Stimulated activated naive CD4-positive, alpha-beta T cell (primary cell): ENCODE data around the gene PBLD.
"Not testable (repeated sequence)": the region's sequence is repeated elsewhere in the genome, so short reads cannot be mapped to it uniquely, and the experiment has no call there.

Source experiments
- DNase-seq, 6 experiments: peaks; one replicate each; lab custom pipeline; 2025; lab: John Stamatoyannopoulos, UW

The PBLD gene

DNA sequence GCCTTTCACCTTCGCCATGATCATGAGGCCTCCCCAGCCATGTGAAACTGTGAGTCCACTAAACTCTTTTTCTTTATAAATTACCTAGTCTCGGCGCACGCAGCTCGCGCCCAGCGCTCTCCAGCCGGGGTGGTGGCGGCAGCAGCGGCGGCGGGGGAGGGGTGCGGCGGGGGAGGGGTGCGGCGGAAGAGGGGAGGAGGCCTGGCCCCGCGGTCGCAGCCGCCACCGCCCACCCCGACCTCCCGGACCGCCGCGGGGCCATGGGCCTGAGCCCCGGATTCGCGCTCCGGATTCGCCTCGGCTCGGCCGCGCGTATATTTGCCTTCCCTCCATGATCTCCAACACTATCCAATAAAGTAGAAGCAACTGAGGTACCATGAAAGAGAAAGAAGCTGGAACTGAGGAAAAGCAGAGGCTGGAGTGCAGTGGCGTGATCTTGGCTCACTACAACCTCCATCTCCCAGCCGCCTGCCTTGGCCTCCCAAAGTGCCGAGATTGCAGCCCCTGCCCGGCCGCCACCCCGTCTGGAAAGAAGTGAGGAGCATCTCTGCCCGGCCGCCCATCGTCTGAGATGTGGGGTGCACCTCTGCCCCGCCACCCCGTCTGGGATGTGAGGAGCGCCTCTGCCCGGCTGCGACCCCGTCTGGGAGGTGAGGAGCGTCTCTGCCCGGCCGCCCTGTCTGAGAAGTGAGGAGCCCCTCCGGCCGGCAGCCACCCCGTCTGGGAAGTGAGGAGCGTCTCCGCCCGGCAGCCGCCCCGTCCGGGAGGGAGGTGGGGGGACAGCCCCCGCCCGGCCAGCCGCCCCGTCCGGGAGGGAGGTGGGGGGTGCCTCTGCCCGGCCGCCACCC lies 53.6 kb downstream of the PBLD start:
- DNase-seq: not testable (repeated sequence)

DNA sequence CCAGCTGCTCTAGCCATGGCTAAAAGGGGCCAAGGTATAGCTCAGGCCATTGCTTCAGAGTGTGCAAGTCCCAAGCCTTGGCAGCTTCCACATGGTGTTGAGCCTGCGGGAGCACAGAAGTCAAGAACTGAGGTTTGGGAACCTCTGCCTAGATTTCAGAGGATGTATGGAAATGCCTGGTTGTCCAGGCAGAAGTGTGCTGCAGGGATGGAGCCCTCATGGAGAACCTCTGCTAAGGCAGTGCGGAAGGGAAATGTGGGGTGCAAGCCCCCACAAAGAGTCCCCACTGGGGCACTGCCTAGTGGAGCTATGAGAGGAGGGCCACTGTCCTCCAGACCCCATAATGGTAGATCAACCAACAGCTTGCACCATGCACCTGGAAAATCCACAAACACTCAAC lies 54.9 kb downstream of the PBLD start:
- not testable (repeated sequence) for DNase-seq

DNA sequence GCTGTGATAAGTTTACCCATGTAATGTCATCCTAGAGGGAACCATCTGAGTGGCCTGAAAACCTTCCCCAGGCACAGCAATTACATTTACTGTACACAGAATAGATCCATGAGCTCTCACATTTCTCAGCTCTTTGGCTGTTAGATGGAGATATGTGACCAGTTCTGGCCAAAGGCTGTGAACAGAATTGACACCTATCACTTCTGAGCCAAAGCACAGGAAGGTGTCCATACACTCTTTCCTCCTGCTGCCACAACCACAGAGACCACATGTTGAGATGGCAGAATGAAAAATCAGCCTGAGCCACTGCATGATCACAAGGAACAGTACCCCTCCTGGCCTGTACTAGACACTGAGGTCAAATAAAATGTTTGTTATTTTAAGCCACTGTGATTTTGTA lies 56.5 kb downstream of the PBLD start:
- no peak for DNase-seq

DNA sequence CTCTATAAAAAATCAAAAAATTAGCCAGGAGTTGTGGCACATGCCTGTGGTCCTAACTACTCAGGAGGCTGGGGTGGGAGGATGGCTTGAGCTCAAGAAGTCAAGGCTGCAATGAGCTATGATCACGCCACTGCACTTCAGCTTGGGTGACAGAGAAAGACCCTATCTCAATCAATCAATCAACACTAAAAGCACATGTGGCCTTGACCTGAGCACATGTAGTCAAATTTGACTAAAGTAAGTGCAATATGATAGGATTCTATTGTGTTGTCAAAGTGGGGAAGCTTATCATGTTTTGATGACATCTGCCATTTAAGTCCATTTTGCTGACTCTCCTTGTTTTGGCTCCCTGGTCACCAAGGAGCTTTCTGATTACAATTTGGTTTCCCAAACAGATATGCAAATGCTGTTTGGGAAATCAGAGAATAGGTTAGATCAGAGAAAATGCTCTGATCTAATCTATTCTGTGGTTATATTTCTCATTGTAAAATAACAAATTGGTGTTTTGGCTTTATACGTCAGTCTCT lies 57.1 kb downstream of the PBLD start:
- no peak for DNase-seq

DNA sequence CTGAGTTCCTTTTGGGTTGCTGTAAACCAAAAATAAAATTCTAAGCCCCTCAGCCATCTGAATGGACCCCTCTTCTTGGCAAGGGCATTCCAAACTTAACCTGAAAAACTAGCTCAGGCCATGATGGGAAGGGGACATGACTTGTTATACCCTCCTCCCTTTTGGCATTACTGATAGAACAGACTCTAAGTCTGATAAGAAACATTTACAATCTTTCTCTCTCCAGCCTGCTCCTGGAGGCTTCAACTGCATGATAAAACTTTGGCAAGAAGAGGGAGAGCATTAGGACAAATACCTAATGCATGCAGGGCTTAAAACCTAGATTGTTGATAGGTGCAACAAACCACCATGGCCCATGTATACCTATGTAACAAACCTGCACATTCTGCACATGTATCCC lies 59.9 kb downstream of the PBLD start:
- DNase-seq: no peak

DNA sequence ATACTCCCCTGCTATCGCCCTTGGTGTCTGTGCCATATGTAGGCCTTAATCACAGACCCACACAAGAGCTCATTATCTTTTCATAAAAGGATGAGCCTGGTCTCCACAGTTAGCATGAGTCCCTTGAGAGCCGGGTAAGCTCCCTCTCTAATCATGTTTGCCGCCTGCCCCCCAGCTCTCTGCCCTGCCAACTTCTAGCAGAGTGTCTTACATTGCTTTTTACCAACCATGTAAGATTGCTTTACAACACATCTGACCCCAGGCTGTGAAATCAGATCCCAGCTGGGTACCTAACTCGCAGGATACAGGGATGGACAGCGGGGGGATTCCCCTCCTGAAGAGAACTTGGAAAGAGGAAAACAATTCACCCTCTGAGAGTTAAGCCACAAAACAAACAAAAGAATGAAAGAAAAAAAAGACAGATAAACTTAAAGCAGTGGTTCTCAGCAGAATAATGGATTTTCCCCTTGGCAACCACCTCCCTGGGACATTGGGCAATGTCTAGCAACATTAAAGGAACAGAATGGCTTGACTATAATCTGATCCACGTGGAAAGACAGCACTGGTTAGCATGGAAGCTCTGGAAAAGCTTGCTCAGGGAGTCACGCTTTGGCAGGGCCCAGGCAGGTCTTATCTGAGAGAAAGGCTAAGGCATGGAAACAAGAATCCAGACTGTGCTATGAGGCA lies 61.4 kb downstream of the PBLD start:
- no peak for DNase-seq

DNA sequence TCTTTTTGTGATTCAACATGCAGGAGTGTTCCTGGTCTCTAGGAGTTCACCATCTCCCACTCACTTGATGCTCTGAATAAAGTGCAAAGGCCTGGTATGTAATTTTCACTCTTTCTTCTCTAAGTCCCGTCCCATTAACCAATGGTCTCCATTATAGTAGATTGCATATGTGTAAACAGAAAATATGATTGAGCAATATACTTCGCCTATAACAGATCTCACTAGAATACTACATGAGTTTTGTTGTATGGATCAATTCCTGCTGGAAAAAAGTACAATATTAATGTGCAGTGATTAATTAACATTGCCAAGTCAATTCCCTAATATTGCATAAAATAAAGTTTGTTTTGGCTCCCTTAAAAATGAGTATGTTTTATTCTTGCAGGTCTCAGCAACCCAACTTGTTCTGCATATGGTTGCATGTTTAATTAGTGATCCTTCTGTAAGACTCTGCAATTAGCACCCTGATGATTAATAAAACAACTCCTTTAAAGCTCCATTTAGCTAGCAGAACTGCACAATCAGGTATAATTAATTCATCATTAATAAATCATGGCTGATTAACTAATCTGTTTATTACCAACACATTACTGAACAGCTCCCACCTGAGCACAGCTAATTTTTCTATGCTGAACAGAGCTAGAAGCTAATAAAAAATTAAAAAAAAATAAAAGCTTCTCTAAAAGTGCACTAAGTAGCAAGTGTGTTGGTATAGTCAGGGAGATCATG lies 63.0 kb downstream of the PBLD start:
- no peak for DNase-seq

DNA sequence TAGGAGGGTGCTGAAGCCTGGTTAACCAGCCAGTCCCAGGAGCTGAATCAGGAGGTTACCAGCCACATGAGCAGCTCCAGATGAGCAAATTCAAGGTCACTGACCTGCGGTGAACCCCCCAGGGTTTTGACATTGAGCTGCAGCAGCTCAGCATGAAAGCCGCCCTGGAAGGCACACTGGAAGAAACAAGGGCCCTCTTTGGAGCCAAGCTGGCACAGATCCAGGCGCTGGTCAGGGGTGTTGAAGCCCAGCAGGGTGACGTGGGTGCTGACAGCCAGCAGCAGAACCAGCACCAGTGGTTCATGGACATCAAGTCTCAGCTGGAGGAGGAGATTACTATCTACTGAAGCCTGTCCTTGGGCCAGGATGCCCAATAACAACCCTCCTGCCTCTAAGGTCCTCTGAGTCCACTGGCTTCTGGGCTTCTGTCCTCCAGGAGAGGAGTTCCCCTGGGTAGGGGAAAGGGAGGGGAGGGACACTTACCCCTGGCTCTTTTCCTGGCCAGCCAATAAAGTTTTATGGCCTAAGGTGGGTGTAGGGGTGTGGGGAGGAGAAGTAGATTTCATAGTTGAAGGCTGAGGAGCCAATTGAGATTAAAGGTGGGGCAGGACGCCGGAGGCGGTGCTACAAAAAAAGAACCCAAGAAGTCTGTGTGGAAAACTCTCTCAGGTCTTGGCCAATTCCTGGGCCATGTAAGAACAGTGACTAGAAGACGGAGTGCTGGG lies 71.4 kb downstream of the PBLD start:
- DNase-seq: no peak

DNA sequence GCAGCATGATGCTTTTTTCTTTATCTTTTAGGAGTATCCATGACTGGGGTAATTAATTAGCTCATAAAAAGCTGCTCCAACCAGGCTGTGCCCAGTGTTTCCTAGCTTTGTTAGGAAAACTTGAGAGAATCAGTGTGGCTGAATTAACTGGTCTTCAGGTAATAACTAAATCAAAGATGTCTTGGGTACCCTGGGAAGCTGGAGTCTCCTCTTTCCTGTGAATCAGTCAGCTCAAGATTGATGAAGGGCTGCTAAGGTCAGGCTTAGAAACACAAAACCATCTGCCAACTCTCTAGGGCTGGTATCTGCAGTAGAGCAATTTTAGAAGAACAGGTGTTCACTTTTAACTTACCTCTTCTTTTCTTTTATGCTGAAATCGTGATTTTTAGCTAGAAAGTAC lies 79.4 kb downstream of the PBLD start:
- no peak for DNase-seq

DNA sequence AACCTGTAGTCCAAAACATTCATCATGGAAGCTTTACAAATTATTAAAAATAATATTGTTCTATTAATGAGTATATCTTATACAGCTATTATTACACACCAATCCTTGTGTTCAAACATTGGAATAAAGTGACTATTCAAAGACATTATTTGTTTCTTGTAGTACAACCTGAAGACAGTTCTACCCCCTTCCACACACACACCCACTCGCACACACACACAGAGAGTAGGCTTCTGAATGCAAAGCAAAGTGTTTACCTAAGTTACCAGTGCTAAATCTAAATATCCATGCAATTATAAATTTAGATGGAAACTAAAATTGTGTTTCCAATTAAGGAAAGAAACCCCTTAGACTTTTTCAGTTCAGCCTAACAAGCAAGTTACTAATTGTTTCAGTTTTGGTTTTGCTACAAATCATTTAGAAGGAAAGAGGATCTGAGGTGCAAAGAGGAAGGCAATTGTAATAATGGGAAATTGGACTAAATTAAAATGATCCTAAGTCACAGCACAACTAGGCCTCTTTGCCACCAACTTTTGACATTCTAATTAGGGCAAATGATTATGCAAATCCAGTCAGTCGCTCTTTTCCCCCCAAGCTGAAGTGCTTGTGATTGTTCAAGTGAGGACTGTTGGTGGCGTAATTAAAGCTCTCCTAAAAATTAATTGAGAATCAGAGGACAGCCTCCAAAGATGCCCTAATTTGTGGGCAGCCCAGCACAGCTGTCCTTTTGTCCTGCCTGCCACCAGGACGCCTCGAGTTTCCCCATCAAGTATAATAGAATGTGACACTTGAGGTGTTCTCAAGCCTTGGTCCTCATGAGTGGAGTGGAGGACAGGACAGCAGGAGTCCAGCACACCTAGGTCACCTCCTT lies 80.9 kb downstream of the PBLD start:
- DNase-seq: no peak

DNA sequence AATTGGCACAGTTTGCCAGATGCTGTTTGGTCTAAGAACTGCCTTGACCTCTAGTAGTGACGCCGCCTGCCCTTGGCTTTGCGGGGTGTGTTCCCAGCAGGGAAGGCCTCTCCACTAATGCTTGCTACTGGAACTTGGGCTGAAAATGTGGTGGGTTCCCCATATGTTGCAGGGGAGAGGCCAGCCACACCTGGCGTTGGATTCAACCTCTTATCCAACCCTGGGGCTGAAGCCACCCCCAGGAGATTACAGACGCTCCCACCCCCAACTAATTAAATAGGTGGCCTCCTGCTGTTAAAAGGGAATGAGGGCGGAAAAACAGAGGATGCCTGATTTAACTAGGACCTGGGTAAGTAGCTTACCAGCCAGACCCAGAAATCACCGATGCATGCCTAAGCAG lies 81.6 kb downstream of the PBLD start:
- DNase-seq: no peak

DNA sequence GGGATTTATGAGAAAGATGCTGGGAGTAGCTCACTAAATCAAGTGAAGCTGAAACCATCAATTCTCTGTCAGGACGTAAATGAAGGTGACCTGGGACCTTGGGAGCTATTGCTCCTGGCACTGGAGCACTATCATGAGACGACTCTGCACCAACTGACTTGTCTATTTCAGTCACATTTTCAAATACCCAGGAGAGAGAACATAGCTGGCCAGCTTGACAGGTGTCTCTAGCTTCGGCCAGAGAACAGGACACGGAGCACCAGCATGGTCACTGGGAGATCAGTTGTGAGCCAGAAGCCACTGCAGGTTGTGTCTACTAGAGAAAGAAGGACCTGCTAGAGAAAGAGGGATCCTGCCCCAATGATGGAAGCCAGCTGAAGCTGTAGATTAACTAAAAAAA lies 83.4 kb downstream of the PBLD start:
- DNase-seq: no peak

DNA sequence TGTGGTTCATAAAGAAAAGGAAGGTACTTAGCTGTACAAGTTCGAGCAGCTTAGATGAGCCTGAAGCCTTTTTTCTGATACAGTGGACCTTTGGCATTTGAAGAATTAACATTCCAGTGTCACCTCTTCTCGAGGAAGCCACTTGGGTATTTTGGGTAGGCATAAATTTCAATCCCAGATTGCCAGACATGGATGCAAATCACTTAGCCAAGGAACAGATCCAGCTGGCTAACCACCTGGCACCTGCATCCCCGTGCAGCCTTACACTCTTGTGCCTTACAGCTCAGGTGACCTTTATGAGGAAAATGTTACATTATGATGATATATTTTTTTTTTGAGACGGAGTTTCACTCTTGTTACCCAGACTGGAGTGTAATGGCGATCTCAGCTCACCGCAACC lies 84.8 kb downstream of the PBLD start:
- no peak for DNase-seq

DNA sequence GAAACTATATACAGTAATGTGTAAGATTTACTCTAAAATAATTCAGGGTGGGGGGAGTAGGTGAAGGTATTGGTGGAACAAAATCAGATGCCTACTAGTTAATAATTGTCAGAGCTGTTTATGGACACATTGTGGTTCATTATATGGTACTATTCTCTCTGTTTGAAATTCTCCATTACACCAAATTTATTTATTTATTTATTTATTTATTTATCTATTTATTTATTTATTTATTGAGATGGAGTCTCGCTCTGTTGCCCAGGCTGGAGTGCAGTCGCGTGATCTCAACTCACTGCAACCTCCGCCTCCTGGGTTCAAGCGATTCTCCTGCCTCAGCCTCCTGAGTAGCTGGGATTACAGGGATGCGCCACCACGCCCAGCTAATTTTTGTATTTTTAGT lies 86.3 kb downstream of the PBLD start:
- not testable (repeated sequence) for DNase-seq

DNA sequence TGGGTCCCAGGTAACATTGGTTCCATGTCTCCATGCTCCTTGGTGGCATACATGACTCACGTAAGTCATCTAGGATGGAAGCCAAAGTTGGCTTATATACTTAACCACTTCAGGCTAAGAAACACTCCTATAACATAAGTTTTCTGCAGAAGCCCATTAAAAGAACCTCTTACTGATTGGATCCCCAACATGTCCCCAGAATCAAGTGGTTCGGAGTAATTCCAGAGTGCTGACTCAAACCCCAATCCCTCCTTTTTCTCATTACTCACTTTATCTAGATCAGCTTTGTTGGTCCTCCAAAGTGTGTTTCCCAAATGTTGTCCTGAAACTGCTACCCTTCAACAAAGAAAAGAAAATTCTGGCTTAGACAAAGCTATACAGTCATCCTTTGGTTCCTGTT lies 90.7 kb downstream of the PBLD start:
- DNase-seq: no peak

DNA sequence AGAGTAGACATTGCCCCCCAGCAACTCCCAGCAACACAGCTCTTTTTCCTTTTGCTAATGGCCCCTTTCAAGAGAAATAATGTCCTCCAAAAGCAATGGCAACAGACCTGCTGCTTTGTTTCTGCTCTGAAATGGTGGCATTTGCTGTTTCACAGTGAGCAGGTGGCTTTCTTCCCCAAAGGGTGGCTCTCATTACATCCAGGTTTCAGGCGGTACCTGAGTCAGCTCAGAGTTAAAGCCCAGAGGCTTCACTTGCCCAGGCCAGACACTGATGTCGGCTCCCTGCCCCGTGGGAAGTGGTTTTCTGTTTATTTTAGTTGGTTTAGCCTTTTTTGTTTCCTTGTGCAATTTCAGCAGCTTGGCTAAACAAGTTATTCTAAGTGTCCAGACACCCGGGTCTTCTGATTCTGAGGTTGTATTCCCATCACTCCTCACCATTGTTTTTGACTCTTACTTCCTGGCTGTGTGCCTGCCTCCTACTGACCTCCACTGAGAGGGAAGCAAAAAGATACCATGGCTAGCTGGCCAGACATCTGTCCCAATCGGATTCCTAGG lies 93.1 kb downstream of the PBLD start:
- no peak for DNase-seq

DNA sequence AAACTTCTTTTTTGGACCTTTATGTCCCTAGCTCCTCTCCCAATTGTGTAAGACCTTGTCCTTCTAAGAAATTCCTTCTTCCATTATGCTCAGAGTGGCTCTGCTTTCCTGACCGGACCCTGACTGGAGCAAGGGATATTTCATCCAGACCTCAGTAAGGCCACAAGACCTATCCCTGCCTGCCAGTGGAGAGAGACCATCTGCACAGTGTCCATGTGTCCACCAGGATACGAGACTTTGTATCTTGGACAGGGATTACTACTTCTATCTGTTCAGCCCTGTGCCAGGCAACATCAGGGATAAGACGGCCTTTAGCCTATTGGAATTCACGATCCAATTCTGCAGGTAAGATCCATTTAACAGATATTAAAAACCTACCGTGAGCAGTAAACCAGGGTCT lies 93.7 kb downstream of the PBLD start:
- no peak for DNase-seq

DNA sequence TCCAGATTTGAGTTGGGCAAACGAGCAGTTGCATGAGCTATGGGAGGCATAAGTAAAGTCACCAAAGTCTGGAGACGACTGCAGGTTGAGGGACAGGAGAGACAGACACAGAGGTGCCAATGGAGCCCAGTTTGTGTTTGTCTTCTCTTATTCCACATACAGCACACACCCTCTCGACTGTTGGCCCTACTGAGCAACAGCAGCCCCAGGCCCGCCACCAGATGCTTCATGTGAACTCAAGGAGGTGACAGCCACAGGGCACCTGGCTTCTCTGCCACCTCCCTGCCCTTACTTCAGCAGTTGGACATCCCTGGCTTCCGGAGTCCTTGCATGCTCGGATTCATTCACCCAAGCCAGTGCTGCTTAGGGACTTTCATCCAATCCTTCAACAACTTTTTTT lies 94.4 kb downstream of the PBLD start:
- no peak for DNase-seq

DNA sequence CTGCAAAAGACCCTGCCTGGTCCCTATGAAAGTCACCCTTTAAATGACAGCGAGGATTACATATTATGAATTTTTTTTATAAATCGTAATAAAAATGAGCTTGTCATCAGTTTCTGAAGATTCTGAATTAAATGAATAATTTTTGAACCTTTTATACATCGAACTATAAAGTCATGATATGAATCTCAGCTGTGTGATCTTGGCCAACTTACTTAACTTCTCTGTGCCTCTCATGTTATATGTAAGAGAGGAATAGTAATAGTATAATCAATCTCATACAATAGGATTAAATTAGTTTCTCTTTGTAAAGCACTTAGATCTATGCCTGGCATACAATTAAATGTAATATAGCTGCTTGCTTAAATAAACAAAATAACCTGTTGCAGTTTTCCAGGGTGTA lies 95.6 kb downstream of the PBLD start:
- DNase-seq: no peak

DNA sequence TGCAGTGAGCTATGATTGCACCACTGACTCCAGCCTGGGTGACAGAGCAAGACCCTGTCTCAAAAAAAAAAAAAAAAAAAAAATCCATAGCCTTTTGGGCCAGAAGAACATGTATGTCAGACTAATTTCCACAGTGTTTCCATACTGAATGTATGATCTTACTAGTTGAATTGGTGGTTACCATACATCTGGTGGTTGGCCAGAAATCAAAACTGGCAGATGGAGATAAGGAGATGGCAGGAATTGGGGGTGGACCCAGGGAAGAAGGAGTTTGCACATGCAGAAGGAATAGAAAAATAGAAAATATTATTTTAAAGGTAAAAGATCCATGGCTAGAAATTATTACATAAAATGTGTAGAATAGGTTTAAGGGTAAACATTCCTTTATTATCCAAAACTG lies 97.1 kb downstream of the PBLD start:
- no peak for DNase-seq

DNA sequence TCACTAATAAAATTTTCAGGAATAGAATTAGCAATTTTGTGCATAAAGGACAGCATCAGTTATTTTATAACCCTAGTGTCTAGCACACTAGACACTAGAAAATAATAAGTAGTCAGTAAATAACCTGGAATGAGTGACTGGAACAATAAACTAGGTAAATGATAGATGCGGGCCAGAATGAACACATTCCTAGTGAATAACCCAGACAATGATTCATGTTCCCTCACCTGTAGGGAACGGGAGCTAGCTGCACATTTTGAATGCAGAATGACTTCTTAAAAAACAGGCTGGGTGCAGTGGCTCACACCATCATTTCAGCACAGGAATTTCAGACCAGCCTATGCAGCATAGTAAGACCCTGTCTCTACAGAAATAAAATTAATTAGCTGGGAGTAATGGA lies 97.6 kb downstream of the PBLD start:
- DNase-seq: no peak
